ENCODE results near the gene STS.

DNA sequence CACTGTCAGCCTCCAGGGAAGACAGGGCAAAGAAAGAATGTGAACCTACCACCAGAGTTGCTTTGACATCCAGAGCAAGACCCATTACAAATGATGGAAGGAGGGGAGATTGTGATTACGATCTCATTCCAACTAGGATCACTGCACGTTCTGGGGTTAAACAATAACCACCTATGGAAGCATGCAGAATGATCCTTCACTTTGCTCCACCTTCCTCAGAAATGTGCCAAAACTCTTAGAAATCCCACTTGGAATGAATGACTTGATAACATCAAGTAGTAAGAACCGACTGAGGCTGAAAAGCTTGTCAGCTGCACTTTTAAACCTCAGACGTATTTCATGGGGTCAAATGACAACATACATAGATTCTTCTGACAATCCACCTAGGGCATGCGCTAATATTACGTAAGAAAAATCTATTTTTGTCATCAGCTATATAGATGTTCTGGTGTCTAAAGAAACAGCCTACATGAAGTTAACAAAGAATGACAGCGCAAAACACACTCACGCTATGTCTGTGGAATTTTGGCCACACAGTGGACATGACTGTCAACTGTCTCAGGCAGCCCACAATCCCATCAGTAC lies 3.5 kb upstream of the STS start:
- TF ChIP-seq, protein P1, sequence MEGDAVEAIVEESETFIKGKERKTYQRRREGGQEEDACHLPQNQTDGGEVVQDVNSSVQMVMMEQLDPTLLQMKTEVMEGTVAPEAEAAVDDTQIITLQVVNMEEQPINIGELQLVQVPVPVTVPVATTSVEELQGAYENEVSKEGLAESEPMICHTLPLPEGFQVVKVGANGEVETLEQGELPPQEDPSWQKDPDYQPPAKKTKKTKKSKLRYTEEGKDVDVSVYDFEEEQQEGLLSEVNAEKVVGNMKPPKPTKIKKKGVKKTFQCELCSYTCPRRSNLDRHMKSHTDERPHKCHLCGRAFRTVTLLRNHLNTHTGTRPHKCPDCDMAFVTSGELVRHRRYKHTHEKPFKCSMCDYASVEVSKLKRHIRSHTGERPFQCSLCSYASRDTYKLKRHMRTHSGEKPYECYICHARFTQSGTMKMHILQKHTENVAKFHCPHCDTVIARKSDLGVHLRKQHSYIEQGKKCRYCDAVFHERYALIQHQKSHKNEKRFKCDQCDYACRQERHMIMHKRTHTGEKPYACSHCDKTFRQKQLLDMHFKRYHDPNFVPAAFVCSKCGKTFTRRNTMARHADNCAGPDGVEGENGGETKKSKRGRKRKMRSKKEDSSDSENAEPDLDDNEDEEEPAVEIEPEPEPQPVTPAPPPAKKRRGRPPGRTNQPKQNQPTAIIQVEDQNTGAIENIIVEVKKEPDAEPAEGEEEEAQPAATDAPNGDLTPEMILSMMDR (conservative IDR thresholded peaks at IDR 0.05; ENCODE audit: low read depth, low read length): no peak
- TF ChIP-seq RAD21 (IDR thresholded peaks at IDR 0.05; ENCODE audit: low read length) (no peak), MAFK (IDR thresholded peaks at IDR 0.05; ENCODE audit: low read depth, low read length) (no peak), POLR2A (IDR thresholded peaks at IDR 0.05; ENCODE audit: low read depth, low read length) (no peak), CEBPB (IDR thresholded peaks at IDR 0.05; ENCODE audit: low read depth, low read length) (0 out of 2 replicates have a peak, but pooled peaks have one; percentile 32), MAZ (IDR thresholded peaks at IDR 0.05; ENCODE audit: borderline replicate concordance, low read depth, low read length) (no peak)

Data from IMR-90 (cell line).